ENCODE results near the gene PTCD1.
A peak's percentile ranks its signal among the peaks of the same experiment; 100 is the strongest.
"Not testable (repeated sequence)": the region's sequence is repeated elsewhere in the genome, so short reads cannot be mapped to it uniquely, and the experiment has no call there.

PTCD1 gene

DNA sequence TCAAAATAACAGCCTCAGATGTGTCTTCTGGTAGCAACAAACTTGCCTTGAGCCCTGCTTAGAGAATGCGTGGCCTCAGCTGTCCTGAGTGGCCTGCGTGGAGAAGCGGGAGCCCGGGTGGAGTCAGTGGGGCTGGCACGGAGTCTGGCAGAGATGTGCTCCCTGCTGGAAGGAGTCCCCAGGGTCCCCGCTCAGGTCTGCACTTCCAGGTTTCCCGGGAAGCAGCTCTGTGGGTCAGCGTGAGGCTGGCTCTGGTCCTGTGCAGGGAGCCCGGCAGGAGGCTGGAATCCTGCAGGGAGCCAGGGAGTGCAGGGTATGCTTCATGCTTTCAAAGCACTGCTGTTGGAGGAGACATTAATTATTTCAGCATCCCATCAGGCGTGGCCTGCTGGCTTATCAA is 10.3 kb upstream of the PTCD1 start:
- DNase-seq: no peak

- DNase-seq: no peak
Measured at GRCh38 chr7:99447943-99448342, 9.3 kb upstream of the PTCD1 start.

DNA sequence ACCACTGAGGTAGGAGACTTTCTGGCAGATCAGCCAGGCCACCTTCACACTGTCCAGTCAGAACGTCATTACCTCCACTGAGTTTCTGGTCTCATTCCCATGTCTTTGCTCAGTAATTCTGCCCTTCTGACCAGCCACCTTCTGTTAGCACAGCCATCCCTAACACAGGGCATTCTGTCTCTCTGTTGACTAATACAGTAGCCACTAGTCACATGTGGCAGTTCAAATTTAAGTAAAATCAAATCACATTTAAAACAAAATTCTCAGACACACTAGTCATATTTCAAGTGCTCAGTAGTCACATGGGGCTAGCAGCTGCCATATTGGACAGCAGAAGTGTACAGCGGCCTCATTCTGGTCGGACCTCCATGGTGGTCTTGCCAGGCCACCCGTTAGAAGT is 7.5 kb upstream of the PTCD1 start:
- DNase-seq: no peak

DNA sequence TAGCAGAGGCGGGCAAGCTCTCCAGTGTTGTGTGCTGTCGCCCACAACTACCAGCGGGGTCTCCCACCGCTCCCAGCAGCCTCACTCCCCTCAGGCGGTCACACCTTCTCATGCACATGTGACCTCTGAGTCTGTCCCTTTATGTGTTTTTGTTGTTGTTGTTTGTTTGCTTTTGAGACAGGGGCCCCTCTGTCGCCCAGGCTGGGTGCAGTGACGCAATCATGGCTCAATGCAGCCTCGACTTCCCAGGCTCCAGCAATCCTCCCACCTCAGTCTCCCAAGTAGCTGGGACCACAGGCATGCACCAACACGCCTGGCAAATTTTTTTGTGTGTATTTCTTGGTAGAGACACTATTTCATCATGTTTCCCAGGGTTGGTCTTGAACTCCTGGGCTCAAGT is 1.6 kb upstream of the PTCD1 start:
- no peak for DNase-seq

DNA sequence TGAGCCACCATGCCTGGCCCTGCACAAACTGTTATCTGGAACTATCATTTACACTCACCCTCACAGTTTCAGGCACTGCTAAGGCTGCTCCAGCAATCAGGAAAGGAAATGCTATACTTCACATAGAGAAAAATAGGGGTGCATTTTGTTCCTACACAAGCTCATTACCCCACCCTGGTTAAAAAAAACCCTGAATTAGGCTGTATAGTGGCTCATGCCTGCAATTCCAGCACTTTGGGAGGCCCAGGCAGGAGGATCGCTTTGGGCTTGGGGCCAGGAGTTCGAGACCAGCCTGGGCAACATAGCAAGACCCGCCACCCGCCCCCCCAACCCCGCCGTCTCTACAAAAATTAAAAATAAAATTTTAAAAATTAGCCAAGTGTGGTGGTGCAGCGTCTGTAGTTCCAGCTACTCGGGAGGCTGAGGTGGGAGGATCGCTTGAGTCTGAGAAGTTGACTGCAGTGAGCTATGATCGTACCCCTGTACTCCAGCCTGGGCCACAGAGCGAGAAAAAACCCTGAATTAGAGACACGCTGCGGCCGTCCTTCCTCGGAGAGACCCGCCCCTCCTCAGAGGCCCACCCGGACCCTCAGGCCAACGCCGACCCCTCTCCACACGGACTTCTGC is 539 bp downstream of the PTCD1 start:
- DNase-seq: no peak

GRCh38 chr7:99433158-99433557 is 5.4 kb downstream of the PTCD1 start:
- no peak for DNase-seq

DNA sequence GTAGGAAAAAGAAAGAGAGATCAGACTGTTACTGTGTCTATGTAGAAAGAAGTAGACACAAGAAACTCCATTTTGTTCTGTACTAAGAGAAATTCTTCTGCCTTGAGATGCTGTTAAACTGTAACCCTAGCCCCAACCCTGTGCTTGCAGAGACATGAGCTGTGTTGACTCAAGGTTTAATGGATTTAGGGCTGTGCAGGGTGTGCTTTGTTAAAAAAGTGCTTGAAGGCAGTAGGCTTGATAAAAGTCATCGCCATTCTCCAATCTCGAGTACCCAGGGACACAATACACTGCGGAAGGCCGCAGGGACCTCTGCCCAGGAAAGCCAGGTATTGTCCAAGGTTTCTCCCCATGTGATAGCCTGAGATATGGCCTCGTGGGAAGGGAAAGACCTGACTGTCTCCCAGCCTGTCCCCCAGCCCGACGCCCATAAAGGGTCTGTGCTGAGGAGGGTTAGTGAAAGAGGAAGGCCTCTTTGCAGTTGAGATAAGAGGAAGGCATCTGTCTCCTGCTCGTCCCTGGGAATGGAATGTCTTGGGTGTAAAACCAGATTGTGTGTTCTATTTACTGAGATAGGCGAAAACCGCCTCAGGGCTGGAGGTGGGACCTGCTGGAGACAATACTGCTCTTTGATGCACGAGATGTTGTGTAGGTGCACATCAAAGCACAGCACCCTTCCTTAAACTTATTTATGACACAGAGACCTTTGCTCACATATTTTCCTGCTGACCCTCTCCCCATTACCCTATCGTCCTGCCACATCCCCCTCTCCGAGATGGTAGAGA is 6.7 kb downstream of the PTCD1 start:
- not testable (repeated sequence) for DNase-seq

GRCh38 chr7:99429756-99430155 is 8.8 kb downstream of the PTCD1 start:
- DNase-seq: no peak

GRCh38 chr7:99428972-99429566 is 9.5 kb downstream of the PTCD1 start:
- DNase-seq: no peak

GRCh38 chr7:99424932-99425730 is 13.5 kb downstream of the PTCD1 start:
- no peak for DNase-seq

GRCh38 chr7:99422625-99423024 is 16.0 kb downstream of the PTCD1 start:
- no peak for DNase-seq

DNA sequence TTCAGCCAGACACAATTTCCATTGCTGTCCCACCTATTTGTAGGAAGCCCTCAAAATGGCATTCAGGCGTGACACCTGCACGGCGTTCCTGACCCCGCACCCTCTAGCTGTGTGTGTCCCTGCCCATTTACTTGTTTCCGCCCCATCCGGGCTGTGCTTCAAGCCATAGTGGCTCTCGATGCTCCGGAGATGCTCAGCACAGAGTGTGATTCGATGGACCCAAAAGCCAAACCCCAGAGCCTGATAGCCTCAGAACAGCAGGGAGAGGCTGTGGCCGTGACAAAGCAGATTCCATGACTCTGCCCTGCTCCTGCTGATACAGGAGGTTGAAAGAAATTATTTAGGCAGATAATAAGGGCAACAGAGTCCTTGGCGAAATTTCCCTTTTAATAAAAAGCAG is 16.4 kb downstream of the PTCD1 start:
- no peak for DNase-seq

GRCh38 chr7:99420986-99421385 is 17.6 kb downstream of the PTCD1 start:
- no peak for DNase-seq

DNA sequence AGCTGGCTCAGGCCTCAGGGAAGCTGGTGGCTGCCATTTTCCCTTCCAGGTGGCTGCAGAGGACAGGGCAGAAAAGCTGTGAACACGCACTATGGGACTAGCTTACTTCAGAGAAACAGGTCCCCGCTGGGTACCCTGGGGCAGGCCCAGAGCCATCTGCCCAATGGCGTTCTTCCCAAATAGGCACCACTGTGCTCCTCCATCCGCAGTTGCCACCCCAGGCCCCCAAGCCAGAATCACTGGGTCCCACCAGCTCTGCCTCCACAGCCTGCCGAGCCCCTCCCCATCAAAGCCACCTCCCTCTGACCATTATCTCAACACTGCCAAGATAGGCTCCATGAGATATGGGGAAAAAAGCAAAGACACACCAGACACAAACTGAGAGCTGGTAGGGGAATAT is 18.4 kb downstream of the PTCD1 start:
- DNase-seq: no peak

- DNase-seq: no peak
Measured at GRCh38 chr7:99419323-99420021, 19.1 kb downstream of the PTCD1 start.

DNA sequence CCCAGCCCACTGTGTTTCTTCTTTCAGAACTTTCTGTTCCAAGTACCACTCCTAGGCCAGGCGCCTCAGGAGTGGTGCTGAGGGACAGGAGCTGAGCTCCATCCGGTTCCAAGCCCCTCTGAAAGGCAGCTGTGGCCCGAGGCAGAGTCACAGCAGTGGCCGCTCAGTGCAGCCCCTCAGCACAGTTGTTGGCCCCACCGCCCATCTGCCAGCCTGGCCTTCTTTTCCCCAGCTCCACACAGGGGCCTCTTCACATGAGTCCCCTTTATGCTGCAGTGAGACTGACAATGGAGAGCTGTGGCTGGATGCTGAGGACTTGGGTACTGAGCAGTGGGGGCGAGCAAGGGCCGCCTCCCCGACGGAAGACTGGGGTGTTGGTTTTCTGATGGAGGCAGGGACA is 20.3 kb downstream of the PTCD1 start:
- DNase-seq: no peak

GRCh38 chr7:99415513-99416127 is 23.0 kb downstream of the PTCD1 start:
- peak in 1 of 2 experiments; percentile 57 for DNase-seq

- DNase-seq: no peak
Measured at GRCh38 chr7:99410635-99411034, 28.0 kb downstream of the PTCD1 start.

- no peak for DNase-seq
Measured at GRCh38 chr7:99409806-99410205, 28.8 kb downstream of the PTCD1 start.

GRCh38 chr7:99409192-99409572 is 29.4 kb downstream of the PTCD1 start:
- peak in 1 of 2 experiments; percentile 44 for DNase-seq

GRCh38 chr7:99408379-99409191 is 30.0 kb downstream of the PTCD1 start, which contains the start of the genes BUD31 and PDAP1:
TSS of gene BUD31 (plus strand) at chr7:99408969. CDS start at chr7:99411093, 2,124 bp downstream.
TSS of gene PDAP1 (minus strand) at chr7:99408597. CDS start at chr7:99408548, 49 bp downstream.
- DNase-seq: peak; percentile 97 to 98
